Activated T-cell treated with anti-CD3 and anti-CD28 coated beads for 48 hours (primary cell): ENCODE results near the gene RPL29.

Source experiments
- DNase-seq: peaks from one replicate; pipeline ENCODE4 v3.0.0-alpha.2; 2020; ENCODE audit warnings: low read depth

Gene RPL29

DNA sequence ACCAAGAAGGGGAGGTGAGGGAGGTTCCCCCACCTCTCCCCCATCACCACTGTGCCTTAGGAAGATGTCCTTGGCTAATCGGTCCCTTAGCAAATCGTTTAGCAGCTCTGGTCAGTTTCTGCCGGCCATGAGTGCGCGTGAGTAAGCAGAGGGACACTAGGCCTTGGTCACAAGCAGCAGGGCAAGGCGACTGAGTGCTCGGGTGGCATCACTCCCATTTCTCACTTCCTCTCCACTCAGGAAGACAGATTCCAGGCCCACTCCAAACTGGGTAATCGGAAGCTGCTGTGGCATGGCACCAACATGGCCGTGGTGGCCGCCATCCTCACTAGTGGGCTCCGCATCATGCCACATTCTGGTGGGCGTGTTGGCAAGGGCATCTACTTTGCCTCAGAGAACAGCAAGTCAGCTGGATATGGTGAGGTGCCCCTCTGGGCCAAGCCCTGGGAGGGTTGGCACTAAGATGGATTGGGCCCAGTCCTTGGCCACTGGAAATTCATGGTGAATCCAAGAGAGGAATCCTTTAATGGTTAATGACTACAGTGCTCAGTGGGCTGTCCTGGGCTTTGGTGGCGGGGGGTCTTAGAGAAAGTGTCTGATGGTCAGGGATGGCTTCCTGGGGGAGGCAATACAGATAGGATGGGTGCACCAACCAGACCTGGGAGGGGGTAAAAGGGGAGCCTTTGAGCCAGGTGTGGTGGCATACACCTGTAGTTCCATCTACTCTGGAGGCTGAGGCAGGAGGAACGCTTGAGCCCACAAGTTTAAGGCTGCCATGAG, 49.6 kb downstream of the RPL29 start:
- no peak for DNase-seq

GRCh38 chr3:51945031-51945840, 50.5 kb downstream of the RPL29 start:
- no peak for DNase-seq

GRCh38 chr3:51944451-51945021, 51.2 kb downstream of the RPL29 start:
- DNase-seq = no peak
